IMR-90 (cell line): Measurements from ENCODE around the gene STYK1.
"Not testable (repeated sequence)": the region's sequence is repeated elsewhere in the genome, so short reads cannot be mapped to it uniquely, and the experiment has no call there.

Experiments used
- CHD1 ChIP-seq: IDR thresholded peaks from 2 replicates; pipeline ENCODE4 v1.6.1; 2012; ENCODE audit warnings: low read depth, low read length, improper control_type of control experiment
- MXI1 ChIP-seq: IDR thresholded peaks from 2 replicates; pipeline ENCODE4 v1.6.1; 2012; ENCODE audit warnings: low read depth, mild to moderate bottlenecking, low read length, moderate library complexity, borderline replicate concordance
- POLR2A ChIP-seq: IDR thresholded peaks from 2 replicates; pipeline ENCODE4 v1.6.1; 2012; ENCODE audit warnings: mild to moderate bottlenecking, low read depth, low read length
- RAD21 ChIP-seq: IDR thresholded peaks from 2 replicates; pipeline ENCODE4 v1.6.1; 2012; ENCODE audit warnings: low read length, improper control_type of control experiment
- RCOR1 ChIP-seq: IDR thresholded peaks from 2 replicates; pipeline ENCODE4 v1.6.1; 2012; ENCODE audit warnings: mild to moderate bottlenecking, low read length, improper control_type of control experiment; ENCODE audit not compliant: insufficient replicate concordance
- RFX5 ChIP-seq: IDR thresholded peaks from 2 replicates; pipeline ENCODE4 v1.8.0; 2012; ENCODE audit warnings: low read depth, mild to moderate bottlenecking, low read length, moderate library complexity
- TF ChIP-seq, protein P1 (sequence below): conservative IDR thresholded peaks from 2 replicates; pipeline ENCODE4 v1.5.1; 2012; ENCODE audit warnings: mild to moderate bottlenecking, low read depth, low read length, improper control_type of control experiment

DNA sequence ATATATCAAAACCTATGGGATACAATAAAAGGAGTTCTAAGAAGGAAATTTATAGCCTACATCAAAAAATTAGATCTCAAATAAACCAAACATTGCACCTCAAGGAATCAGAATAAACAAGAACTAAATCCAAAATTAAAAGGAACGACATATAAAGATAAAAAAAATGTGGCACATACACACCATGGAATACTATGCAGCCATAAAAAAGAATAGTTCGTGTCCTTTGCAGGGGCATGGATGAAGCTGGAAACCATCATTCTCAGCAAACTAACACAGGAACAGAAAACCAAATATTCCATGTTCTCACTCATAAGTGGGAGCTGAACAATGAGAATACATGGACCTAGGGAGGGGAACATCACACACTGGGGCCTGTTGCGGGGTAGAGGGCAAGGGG lies 91.7 kb downstream of the STYK1 start:
- TF ChIP-seq RFX5, RCOR1, POLR2A, RAD21, MXI1, CHD1: not testable (repeated sequence)
- TF ChIP-seq, protein P1, sequence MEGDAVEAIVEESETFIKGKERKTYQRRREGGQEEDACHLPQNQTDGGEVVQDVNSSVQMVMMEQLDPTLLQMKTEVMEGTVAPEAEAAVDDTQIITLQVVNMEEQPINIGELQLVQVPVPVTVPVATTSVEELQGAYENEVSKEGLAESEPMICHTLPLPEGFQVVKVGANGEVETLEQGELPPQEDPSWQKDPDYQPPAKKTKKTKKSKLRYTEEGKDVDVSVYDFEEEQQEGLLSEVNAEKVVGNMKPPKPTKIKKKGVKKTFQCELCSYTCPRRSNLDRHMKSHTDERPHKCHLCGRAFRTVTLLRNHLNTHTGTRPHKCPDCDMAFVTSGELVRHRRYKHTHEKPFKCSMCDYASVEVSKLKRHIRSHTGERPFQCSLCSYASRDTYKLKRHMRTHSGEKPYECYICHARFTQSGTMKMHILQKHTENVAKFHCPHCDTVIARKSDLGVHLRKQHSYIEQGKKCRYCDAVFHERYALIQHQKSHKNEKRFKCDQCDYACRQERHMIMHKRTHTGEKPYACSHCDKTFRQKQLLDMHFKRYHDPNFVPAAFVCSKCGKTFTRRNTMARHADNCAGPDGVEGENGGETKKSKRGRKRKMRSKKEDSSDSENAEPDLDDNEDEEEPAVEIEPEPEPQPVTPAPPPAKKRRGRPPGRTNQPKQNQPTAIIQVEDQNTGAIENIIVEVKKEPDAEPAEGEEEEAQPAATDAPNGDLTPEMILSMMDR = not testable (repeated sequence)
